Liver (tissue), 9 donors: ENCODE data around the gene NGRN. TPM values are rescaled to one million over a fixed set of nuclear protein-coding genes. Genes with fewer than 3 reads are reported as not detected.
"Not testable (repeated sequence)": the region's sequence is repeated elsewhere in the genome, so short reads cannot be mapped to it uniquely, and the experiment has no call there.

Experiments
- DNase-seq: peaks from one replicate; pipeline ENCODE4 v3.0.0-alpha.2; 2017; ENCODE audit warnings: low spot score
- H3K27ac ChIP-seq, 2 donors: one replicate each; pipeline ENCODE4 v1.7.0; 2013; ENCODE audit warnings: inconsistent platforms in 2 of 2, low read length in 2 of 2, control low read depth in 1 of 2, low read depth in 1 of 2, mild to moderate bottlenecking in 1 of 2
- H3K27me3 ChIP-seq, 4 donors: one replicate each; pipeline versions ENCODE4 v1.6.1 to v1.7.0; 2013; ENCODE audit warnings: low read length in 3 of 4, inconsistent platforms in 1 of 4, mild to moderate bottlenecking in 1 of 4, moderate library complexity in 1 of 4; ENCODE audit not compliant: control insufficient read depth in 4 of 4, insufficient read depth in 4 of 4
- H3K36me3 ChIP-seq, 4 donors: one replicate each; pipeline versions ENCODE4 v1.6.1 to v1.7.0; 2013; ENCODE audit warnings: low read length in 3 of 4, mild to moderate bottlenecking in 3 of 4, low read depth in 1 of 4, moderate library complexity in 1 of 4; ENCODE audit not compliant: control insufficient read depth in 4 of 4, insufficient read depth in 3 of 4
- H3K4me1 ChIP-seq, 4 donors: one replicate each; pipeline versions ENCODE4 v1.6.1 to v1.7.0; 2013; ENCODE audit warnings: low read length in 3 of 4, mild to moderate bottlenecking in 3 of 4, moderate library complexity in 1 of 4; ENCODE audit not compliant: control insufficient read depth in 4 of 4, insufficient read depth in 4 of 4
- H3K4me3 ChIP-seq, 3 donors: one replicate each; pipeline versions ENCODE4 v1.6.1 to v1.7.0; 2013; ENCODE audit warnings: low read length in 3 of 3, control low read depth in 1 of 3, low read depth in 1 of 3, mild to moderate bottlenecking in 1 of 3
- H3K9ac ChIP-seq, 2 donors: one replicate each; pipeline ENCODE4 v1.7.0; 2013; ENCODE audit warnings: low read length in 2 of 2, mild to moderate bottlenecking in 2 of 2, moderate library complexity in 2 of 2, control low read depth in 1 of 2, low read depth in 1 of 2
- H3K9me3 ChIP-seq, 4 donors: one replicate each; pipeline versions ENCODE4 v1.6.1 to v1.7.0; 2013; ENCODE audit warnings: low read length in 3 of 4; ENCODE audit not compliant: control insufficient read depth in 4 of 4
- CTCF ChIP-seq: fragments of 150-350 bp; IDR thresholded peaks from 2 replicates; pipeline ENCODE4 v1.5.1; 2017; ENCODE audit warnings: improper control_type of control experiment, low read depth, low read length; ENCODE audit not compliant: missing input control
- EGR1 ChIP-seq, 2 donors: IDR thresholded peaks; 2 replicates each; pipeline ENCODE4 v1.6.1; 2016 to 2018; ENCODE audit warnings: antibody characterized with exemption in 2 of 2, low read depth in 2 of 2
- FOXA1 ChIP-seq: IDR thresholded peaks from 2 replicates; pipeline ENCODE4 v1.6.1; 2016; ENCODE audit warnings: antibody characterized with exemption
- FOXA2 ChIP-seq: IDR thresholded peaks from 2 replicates; pipeline ENCODE4 v1.6.1; 2016; ENCODE audit warnings: antibody characterized with exemption
- GABPA ChIP-seq, 2 donors: IDR thresholded peaks in 1 of 2; conservative IDR thresholded peaks in 1 of 2; 2 replicates each; pipeline ENCODE4 v1.6.1; 2016; ENCODE audit warnings: antibody characterized with exemption in 2 of 2, mild to moderate bottlenecking in 1 of 2, moderate library complexity in 1 of 2
- HNF4A ChIP-seq, 2 donors: conservative IDR thresholded peaks; 2 replicates each; pipeline ENCODE4 v1.6.1; 2016; ENCODE audit warnings: antibody characterized with exemption in 2 of 2, mild to moderate bottlenecking in 2 of 2
- HNF4G ChIP-seq: IDR thresholded peaks from 2 replicates; pipeline ENCODE4 v1.6.1; 2016; ENCODE audit warnings: antibody characterized with exemption
- JUND ChIP-seq, 2 donors: IDR thresholded peaks; 2 replicates each; pipeline ENCODE4 v1.6.1; 2016; ENCODE audit warnings: antibody characterized with exemption in 2 of 2
- MAX ChIP-seq: IDR thresholded peaks from 2 replicates; pipeline ENCODE4 v1.6.1; 2016; ENCODE audit warnings: antibody characterized with exemption
- NR2F2 ChIP-seq: IDR thresholded peaks from 2 replicates; pipeline ENCODE4 v1.6.1; 2016; ENCODE audit warnings: antibody characterized with exemption
- RAD21 ChIP-seq, 2 donors: IDR thresholded peaks; 2 replicates each; pipeline ENCODE4 v1.6.1; 2016; ENCODE audit warnings: antibody characterized with exemption in 2 of 2, mild to moderate bottlenecking in 2 of 2
- REST ChIP-seq: IDR thresholded peaks from 2 replicates; pipeline ENCODE4 v1.6.1; 2016; ENCODE audit warnings: antibody characterized with exemption, mild to moderate bottlenecking
- RXRA ChIP-seq, 2 donors: IDR thresholded peaks; 2 replicates each; pipeline ENCODE4 v1.6.1; 2017 to 2018; ENCODE audit warnings: antibody characterized with exemption in 2 of 2, mild to moderate bottlenecking in 1 of 2
- SP1 ChIP-seq: IDR thresholded peaks from 2 replicates; pipeline ENCODE4 v1.6.1; 2018; ENCODE audit warnings: antibody characterized with exemption, mild to moderate bottlenecking
- TAF1 ChIP-seq: conservative IDR thresholded peaks from 2 replicates; pipeline ENCODE4 v1.6.1; 2016; ENCODE audit warnings: antibody characterized with exemption, mild to moderate bottlenecking
- YY1 ChIP-seq: IDR thresholded peaks from 2 replicates; pipeline ENCODE4 v1.6.1; 2016; ENCODE audit warnings: antibody characterized with exemption, mild to moderate bottlenecking
- ZBTB33 ChIP-seq: IDR thresholded peaks from 2 replicates; pipeline ENCODE4 v1.6.1; 2016; ENCODE audit warnings: antibody characterized with exemption
- WGBS: extraction: QIAGEN DNeasy Blood & Tissue Kit; methylation state at CpG from one replicate; pipeline ENCODE4 v1.1.7; 2013; 5-methylcytosine and 5-hydroxymethylcytosine counted together
- polyA plus RNA-seq, 2 donors: library from polyadenylated mRNA; stranded (reverse) in 1 of 2; unstranded in 1 of 2; fragments of 200-250 nt in 1 of 2; fragments of >200 nt in 1 of 2; fragmentation: Nextera tagmentation in 1 of 2; extraction: Ambion mirVana in 1 of 2; gene quantifications; one replicate each; pipeline versions ENCODE4 v1.2.1 to v1.2.3, GENCODE V29; 2013 to 2015
- total RNA-seq, 2 donors: library from RNA; depleted of rRNA; stranded (reverse); fragments of >200 nt; gene quantifications; one replicate each; pipeline ENCODE4 v1.2.3, GENCODE V29; 2014
- donor health status: healthy.
- donor health status: healthy.
- donor health status: healthy.
- donor health status: healthy.
- donor health status: healthy.

The NGRN gene
- total and polyA plus RNA-seq, 4 donors = 22.8 to 26.6 (median 24.9) TPM

- WGBS = 71% methylated on average over 10 of the region's 10 CpGs
- Histone ChIP-seq H3K27ac (no peak overlapping the region), H3K4me3 (no peak overlapping the region), H3K9me3 (no peaks in the 10 kb centered on the region), H3K36me3 (no peaks in the 10 kb centered on the region), H3K9ac (no peak overlapping the region), H3K4me1 (peaks cover 0 to 7% (median 0%) of the 10 kb centered on the region in 4 donors), H3K27me3 (no peaks in the 10 kb centered on the region)
- no peak for DNase-seq
- TF ChIP-seq HNF4A (conservative IDR thresholded peaks at IDR 0.05) = no peak
- no peak for TF ChIP-seq YY1
- no peak for TF ChIP-seq CTCF
- TF ChIP-seq RAD21 (IDR thresholded peaks at IDR 0.05) = no peak
- TF ChIP-seq HNF4G = no peak
- no peak for TF ChIP-seq GABPA (IDR thresholded peaks at IDR 0.05 in 1 of 2, conservative IDR thresholded peaks at IDR 0.05 in 1 of 2)
- no peak for TF ChIP-seq MAX
- TF ChIP-seq RXRA (IDR thresholded peaks at IDR 0.05) = no peak
- no peak for TF ChIP-seq EGR1 (IDR thresholded peaks at IDR 0.05; ENCODE audit: low read depth in 2 of 2)
- no peak for TF ChIP-seq SP1
- no peak for TF ChIP-seq JUND (IDR thresholded peaks at IDR 0.05)
- no peak for TF ChIP-seq REST
- no peak for TF ChIP-seq NR2F2
- no peak for TF ChIP-seq FOXA2
- no peak for TF ChIP-seq FOXA1
- no peak for TF ChIP-seq TAF1
- TF ChIP-seq ZBTB33 = no peak
Observed at GRCh38 chr15:90295270-90295648, 29.8 kb downstream of the NGRN start.

GRCh38 chr15:90296316-90296884 lies 30.9 kb downstream of the NGRN start:
- not testable (repeated sequence) for H3K36me3 ChIP-seq, H3K9ac ChIP-seq, DNase-seq, H3K9me3 ChIP-seq, H3K27ac ChIP-seq, H3K4me1 ChIP-seq, H3K4me3 ChIP-seq, H3K27me3 ChIP-seq
- WGBS = 64% methylated on average over 4 of the region's 4 CpGs
